Activated naive CD8-positive, alpha-beta T cell treated with anti-CD3 and anti-CD28 coated beads, Interleukin-2, amount 50 U/mL, for 16 hours (primary cell): ENCODE results near the gene PDPN.
"Not testable (repeated sequence)": the region's sequence is repeated elsewhere in the genome, so short reads cannot be mapped to it uniquely, and the experiment has no call there.

Experiments used
- DNase-seq: peaks from one replicate; pipeline ENCODE4 v3.0.0-alpha.2; 2020; ENCODE audit warnings: low read depth, low spot score

PDPN gene

GRCh38 chr1:13583595-13583965 is at the start of gene PDPN:
TSS of gene PDPN (plus strand) at chr1:13583832. CDS start at chr1:13584034, 202 bp downstream.
- DNase-seq: no peak

- no peak for DNase-seq
Measured at GRCh38 chr1:13535227-13535626, 48.4 kb upstream of the PDPN start.

- no peak for DNase-seq
Measured at GRCh38 chr1:13536571-13536970, 47.1 kb upstream of the PDPN start.

- DNase-seq: no peak
Measured at GRCh38 chr1:13538832-13539231, 44.8 kb upstream of the PDPN start.

- no peak for DNase-seq
Measured at GRCh38 chr1:13539683-13540082, 43.9 kb upstream of the PDPN start.

- no peak for DNase-seq
Measured at GRCh38 chr1:13540866-13541265, 42.8 kb upstream of the PDPN start.

GRCh38 chr1:13541435-13542215 is 42.0 kb upstream of the PDPN start:
- DNase-seq: no peak

- no peak for DNase-seq
Measured at GRCh38 chr1:13543451-13544220, 40.0 kb upstream of the PDPN start.

- DNase-seq: no peak
Measured at GRCh38 chr1:13544221-13544556, 39.4 kb upstream of the PDPN start.

GRCh38 chr1:13546791-13547190 is 36.8 kb upstream of the PDPN start:
- no peak for DNase-seq

GRCh38 chr1:13548281-13548680 is 35.4 kb upstream of the PDPN start:
- no peak for DNase-seq

GRCh38 chr1:13549021-13549420 is 34.6 kb upstream of the PDPN start:
- no peak for DNase-seq

GRCh38 chr1:13549521-13549920 is 34.1 kb upstream of the PDPN start:
- no peak for DNase-seq

- DNase-seq: no peak
Measured at GRCh38 chr1:13550663-13551062, 33.0 kb upstream of the PDPN start.

GRCh38 chr1:13554798-13555197 is 28.8 kb upstream of the PDPN start:
- no peak for DNase-seq

- no peak for DNase-seq
Measured at GRCh38 chr1:13556224-13556764, 27.3 kb upstream of the PDPN start.

- DNase-seq: no peak
Measured at GRCh38 chr1:13560541-13560940, 23.1 kb upstream of the PDPN start.

GRCh38 chr1:13562981-13563380 is 20.7 kb upstream of the PDPN start:
- DNase-seq: not testable (repeated sequence)

GRCh38 chr1:13564073-13564472 is 19.6 kb upstream of the PDPN start:
- DNase-seq: no peak

GRCh38 chr1:13570435-13570834 is 13.2 kb upstream of the PDPN start:
- DNase-seq: not testable (repeated sequence)

GRCh38 chr1:13570924-13571323 is 12.7 kb upstream of the PDPN start:
- DNase-seq: no peak

- DNase-seq: no peak
Measured at GRCh38 chr1:13573586-13573985, 10.0 kb upstream of the PDPN start.

GRCh38 chr1:13576926-13577325 is 6.7 kb upstream of the PDPN start:
- DNase-seq: no peak
